PC-3 (cell line): Measurements from ENCODE around the gene PLA2G7. TPM values are rescaled to one million over a fixed set of nuclear protein-coding genes. Genes with fewer than 3 reads are reported as not detected.

Experiments
- ATAC-seq: fragments of 200-7000 bp; cut with Tn5 transposase; 2 replicates; pipeline ENCODE4 v1.9.1; 2020; ENCODE audit warnings: mild to moderate bottlenecking, moderate library complexity
- BruUV-seq: library from RNA; stranded (reverse); fragments of 400-500 nt; replicated peaks from 2 replicates; lab custom pipeline; 2021; lab: Mats Ljungman, UMichigan
- CTCF ChIA-PET: fragments of 300-600 bp; sonication (Branson Sonifier 250); formaldehyde crosslinking; loops from one replicate; lab custom pipeline; 2022; ENCODE audit warnings: antibody characterized with exemption; lab: Charles Lee
- POLR2A ChIA-PET: fragments of 300-600 bp; sonication (Branson Sonifier 250); formaldehyde crosslinking; loops from one replicate; lab custom pipeline; 2022; ENCODE audit warnings: antibody characterized with exemption; ENCODE audit not compliant: unreplicated experiment; lab: Charles Lee
- DNase-seq: peaks from one replicate; pipeline ENCODE4 v3.0.0-alpha.2; 2015
- H2AFZ ChIP-seq: fragments of 300-600 bp; sonication (generic); 2 replicates; pipeline ENCODE4 v1.6.0; 2016; ENCODE audit warnings: antibody characterized with exemption, low read length
- H3F3A ChIP-seq: fragments of 300-600 bp; sonication (generic); one replicate; pipeline ENCODE4 v1.6.0; 2017; ENCODE audit warnings: antibody characterized with exemption, low read length, control low read depth, mild to moderate bottlenecking; ENCODE audit not compliant: unreplicated experiment
- H3K27ac ChIP-seq: fragments of 300-600 bp; sonication (generic); 2 replicates; pipeline ENCODE4 v1.5.1; 2016; ENCODE audit warnings: mild to moderate bottlenecking, low read length
- H3K27me3 ChIP-seq: fragments of 300-600 bp; sonication (generic); 2 replicates; pipeline ENCODE4 v1.6.1; 2016; ENCODE audit warnings: low read length, mixed read lengths
- H3K36me3 ChIP-seq: fragments of 300-600 bp; sonication (generic); 2 replicates; pipeline ENCODE4 v1.6.1; 2016; ENCODE audit warnings: low read depth, mixed run types, low read length, mixed read lengths
- H3K4me1 ChIP-seq: fragments of 300-600 bp; sonication (generic); 2 replicates; pipeline ENCODE4 v1.5.1; 2016; ENCODE audit warnings: low read length; ENCODE audit not compliant: insufficient read depth
- H3K4me2 ChIP-seq: fragments of 300-600 bp; sonication (generic); 2 replicates; pipeline ENCODE4 v1.6.0; 2016; ENCODE audit warnings: low read length
- H3K4me3 ChIP-seq: fragments of 300-600 bp; sonication (generic); 2 replicates; pipeline ENCODE4 v1.5.1; 2016; ENCODE audit warnings: mild to moderate bottlenecking, low read length, mixed read lengths
- H3K79me2 ChIP-seq: fragments of 300-600 bp; sonication (generic); 2 replicates; pipeline ENCODE4 v1.6.1; 2017; ENCODE audit warnings: low read length, mixed read lengths
- H3K9ac ChIP-seq: fragments of 300-600 bp; sonication (generic); 2 replicates; pipeline ENCODE4 v1.6.0; 2016; ENCODE audit warnings: mild to moderate bottlenecking, low read length
- H3K9me2 ChIP-seq: fragments of 300-600 bp; sonication (generic); replicated peaks from 2 replicates; pipeline ENCODE4 v1.6.1; 2016; ENCODE audit warnings: mixed run types, low read length, mixed read lengths
- H3K9me3 ChIP-seq: fragments of 300-600 bp; sonication (generic); 2 replicates; pipeline ENCODE4 v1.6.1; 2016; ENCODE audit warnings: low read length, mixed read lengths
- H4K20me1 ChIP-seq: fragments of 300-600 bp; sonication (generic); 2 replicates; pipeline ENCODE4 v1.6.1; 2016; ENCODE audit warnings: low read length, mixed read lengths
- CTCF ChIP-seq: fragments of 300-600 bp; sonication (generic); conservative IDR thresholded peaks from 2 replicates; pipeline ENCODE4 v1.5.1; 2017; ENCODE audit warnings: antibody characterized with exemption, low read depth, mild to moderate bottlenecking, low read length
- EZH2 ChIP-seq: fragments of 300-600 bp; sonication (generic); IDR thresholded peaks from one replicate; pipeline ENCODE4 v1.6.1; 2017; ENCODE audit warnings: antibody characterized with exemption, mild to moderate bottlenecking, low read length; ENCODE audit not compliant: unreplicated experiment
- EZH2phosphoT487 ChIP-seq: fragments of 300-600 bp; sonication (generic); IDR thresholded peaks from 2 replicates; pipeline ENCODE4 v1.6.1; 2018; ENCODE audit warnings: mild to moderate bottlenecking, antibody characterized with exemption, low read length, borderline replicate concordance
- intact Hi-C: fragments of 100-400 bp; cut with micrococcal nuclease; formaldehyde crosslinking; loops from 2 replicates; pipeline ENCODE4 v1.9.0; 2023
- total RNA-seq: library from RNA; depleted of rRNA; stranded (reverse); fragments of >200 nt; gene quantifications from 2 replicates; pipeline ENCODE4 v1.2.3, GENCODE V29; 2014

Gene PLA2G7
- total RNA-seq, 1 experiment from 2014 or later = 2.9 TPM

- H3K36me3 ChIP-seq = no peaks in the 10 kb centered on the region
- H3K9me3 ChIP-seq = no peaks in the 10 kb centered on the region
- ChIA-PET CTCF (no interaction called here), POLR2A (no interaction called here)
- no TSS peak for BruUV-seq
- peak; percentile 88 for ATAC-seq
- no peaks in the 10 kb centered on the region for H3K27me3 ChIP-seq
- H2AFZ ChIP-seq = no peak overlapping the region
- no peak overlapping the region for H3K4me3 ChIP-seq
- DNase-seq = peak; percentile 87
- H3K9me2 ChIP-seq = no peaks in the 10 kb centered on the region
- H3K4me2 ChIP-seq = no peak overlapping the region
- H3K9ac ChIP-seq = no peak overlapping the region
- H3K27ac ChIP-seq = no peak overlapping the region
- no peaks in the 10 kb centered on the region for H3K4me1 ChIP-seq
- H4K20me1 ChIP-seq = no peaks in the 10 kb centered on the region
- TF ChIP-seq CTCF (peak; percentile 86), EZH2phosphoT487 (no peak), EZH2 (no peak)
- intact Hi-C loops = loop anchor here (1.0 to 5.0 kb wide), 5 partner anchors 47 to 364 kb away; no protein-coding TSS in a partner anchor
- H3K79me2 ChIP-seq = no peaks in the 10 kb centered on the region
- no peaks in the 10 kb centered on the region for H3F3A ChIP-seq
These were observed 46.6 kb upstream of the PLA2G7 start for GRCh38 chr6:46781478-46782378.

GRCh38 chr6:46777476-46778346 lies 42.5 kb upstream of the PLA2G7 start:
- Histone ChIP-seq H3K4me2 (no peak overlapping the region), H2AFZ (no peak overlapping the region), H3K9ac (no peak overlapping the region), H3F3A (no peaks in the 10 kb centered on the region), H3K4me1 (no peaks in the 10 kb centered on the region), H3K36me3 (no peaks in the 10 kb centered on the region), H3K9me2 (no peaks in the 10 kb centered on the region), H3K4me3 (no peak overlapping the region), H3K27me3 (no peaks in the 10 kb centered on the region), H3K79me2 (no peaks in the 10 kb centered on the region), H4K20me1 (no peaks in the 10 kb centered on the region), H3K27ac (no peak overlapping the region), H3K9me3 (no peaks in the 10 kb centered on the region)
- BruUV-seq = no TSS peak
- CTCF ChIA-PET = no interaction called here
- DNase-seq (no peak), ATAC-seq (peak; percentile 43; the same call in 1 of the 2 replicates)
- no peak for TF ChIP-seq EZH2phosphoT487
- no peak for TF ChIP-seq EZH2
- TF ChIP-seq CTCF = no peak
- intact Hi-C loops = no loop called here
- POLR2A ChIA-PET = no interaction called here
